Renal cortex interstitium (tissue), 11 donors: Measurements from ENCODE around the gene STAP1. TPM values are rescaled to one million over a fixed set of nuclear protein-coding genes. Genes with fewer than 3 reads are reported as not detected.
"Not testable (repeated sequence)": the region's sequence is repeated elsewhere in the genome, so short reads cannot be mapped to it uniquely, and the experiment has no call there.

ENCODE experiments used
- DNase-seq, 11 donors: peaks; one replicate each; pipeline ENCODE4 v3.0.0-alpha.2; 2013; ENCODE audit warnings: low read depth in 9 of 11, low spot score in 4 of 11; ENCODE audit errors: extremely low read depth in 1 of 11
- polyA plus RNA-seq, 3 donors: library from polyadenylated mRNA; unstranded; fragments of 120-200 nt; gene quantifications; one replicate each; pipeline ENCODE4 v1.2.1, GENCODE V29; 2013; ENCODE audit not compliant: insufficient read length in 3 of 3

Gene STAP1
- polyA plus RNA-seq, 3 donors, result 0.09 to 0.33 (median 0.24) TPM

GRCh38 chr4:67603310-67604028, 44.9 kb downstream of the STAP1 start:
- no peak for DNase-seq

GRCh38 chr4:67604029-67604381, 45.5 kb downstream of the STAP1 start:
- no peak for DNase-seq

GRCh38 chr4:67604749-67605148, 46.2 kb downstream of the STAP1 start:
- no peak for DNase-seq

- no peak for DNase-seq
Measured at GRCh38 chr4:67608027-67608426, 49.5 kb downstream of the STAP1 start.

- no peak for DNase-seq
Measured at GRCh38 chr4:67614186-67614585, 55.7 kb downstream of the STAP1 start.

GRCh38 chr4:67615119-67615518, 56.6 kb downstream of the STAP1 start:
- DNase-seq, result no peak

GRCh38 chr4:67616478-67616877, 58.0 kb downstream of the STAP1 start:
- DNase-seq, result no peak

GRCh38 chr4:67624939-67625338, 66.4 kb downstream of the STAP1 start:
- DNase-seq, result no peak

- DNase-seq, result no peak
Measured at GRCh38 chr4:67632492-67632891, 74.0 kb downstream of the STAP1 start.

- no peak for DNase-seq
Measured at GRCh38 chr4:67634741-67635140, 76.2 kb downstream of the STAP1 start.

- DNase-seq, result no peak
Measured at GRCh38 chr4:67635331-67635730, 76.8 kb downstream of the STAP1 start.

GRCh38 chr4:67636978-67637377, 78.5 kb downstream of the STAP1 start:
- not testable (repeated sequence) for DNase-seq

GRCh38 chr4:67638136-67638535, 79.6 kb downstream of the STAP1 start:
- DNase-seq, result no peak

GRCh38 chr4:67651536-67651935, 93.0 kb downstream of the STAP1 start:
- no peak for DNase-seq

Other genes starting within 250 kb of the STAP1 start
- 10 to 100 TPM; 25.4 to 33.7 (median 28.8) TPM for gene CENPC, start 13.2 kb upstream of the STAP1 start, polyA plus RNA-seq
- 10 to 100 TPM; 53.6 to 64.1 (median 61.5) TPM for gene UBA6, start 142.4 kb downstream of the STAP1 start, polyA plus RNA-seq
- gene GNRHR, start 195.7 kb downstream of the STAP1 start, polyA plus RNA-seq, result under 1 TPM; 0.49 to 0.75 (median 0.54) TPM